GM21576 (cell line): ENCODE data around the gene CLEC12A.

Experiments
- ATAC-seq: cut with Tn5 transposase; IDR thresholded peaks from one replicate; pipeline ENCODE4 v1.9.1; 2021; ENCODE audit warnings: mild to moderate bottlenecking, moderate library complexity; ENCODE audit not compliant: unreplicated experiment

CLEC12A gene

GRCh38 chr12:10031321-10031720, 60.1 kb downstream of the CLEC12A start:
- ATAC-seq = no peak

GRCh38 chr12:10031771-10032175, 60.6 kb downstream of the CLEC12A start:
- no peak for ATAC-seq

GRCh38 chr12:10033783-10034545, 62.8 kb downstream of the CLEC12A start:
- no peak for ATAC-seq
